ENCODE results near the gene TMEM187.

TMEM187 gene

DNA sequence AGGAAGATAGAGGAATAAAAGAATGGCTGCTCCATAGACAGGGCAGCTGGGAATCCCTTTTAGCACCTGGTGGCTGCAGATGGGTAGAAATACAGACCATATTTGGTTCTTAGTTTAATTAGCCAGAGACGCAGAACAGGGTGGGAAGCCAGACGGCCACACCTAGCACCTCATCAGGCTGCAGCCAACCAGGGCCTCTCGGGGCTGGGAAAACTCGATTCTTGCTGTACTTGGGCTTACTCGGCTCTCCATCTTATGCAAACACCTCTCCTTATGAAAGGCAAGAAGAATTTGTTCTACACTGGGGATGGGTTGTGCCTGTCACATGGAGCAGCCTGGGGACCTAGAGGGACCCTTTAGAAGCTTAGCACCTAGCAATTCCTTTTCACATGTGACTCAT lies 27.5 kb downstream of the TMEM187 start:
- DNase-seq (ENCODE audit: low read depth in 2 of 2), result no peak

DNA sequence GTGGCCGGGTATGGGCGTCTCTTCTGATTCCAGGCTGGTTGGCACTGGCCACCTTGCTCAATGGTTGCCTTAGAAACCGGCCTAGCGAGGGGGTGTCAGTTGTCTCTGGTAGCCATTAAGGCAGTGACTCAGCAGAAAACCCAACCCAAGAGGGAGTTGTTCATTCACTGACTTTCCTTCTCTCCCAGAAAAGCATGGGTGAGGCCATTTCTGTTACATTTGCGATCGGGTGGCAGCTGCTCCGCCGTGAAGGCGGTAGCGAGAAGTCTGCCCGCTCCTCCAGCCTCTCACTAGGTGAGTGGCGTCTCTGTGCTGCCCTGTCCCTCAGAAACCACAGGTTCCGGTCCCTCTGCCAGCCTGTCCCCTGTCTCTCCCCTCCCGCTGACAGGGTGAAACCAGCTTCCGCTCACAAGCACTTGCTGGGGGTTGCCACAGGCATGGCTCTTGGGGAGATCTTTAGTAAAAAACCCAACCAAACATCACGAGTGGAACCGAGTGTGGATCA lies 29.7 kb downstream of the TMEM187 start:
- DNase-seq (ENCODE audit: low read depth in 2 of 2), result no peak

DNA sequence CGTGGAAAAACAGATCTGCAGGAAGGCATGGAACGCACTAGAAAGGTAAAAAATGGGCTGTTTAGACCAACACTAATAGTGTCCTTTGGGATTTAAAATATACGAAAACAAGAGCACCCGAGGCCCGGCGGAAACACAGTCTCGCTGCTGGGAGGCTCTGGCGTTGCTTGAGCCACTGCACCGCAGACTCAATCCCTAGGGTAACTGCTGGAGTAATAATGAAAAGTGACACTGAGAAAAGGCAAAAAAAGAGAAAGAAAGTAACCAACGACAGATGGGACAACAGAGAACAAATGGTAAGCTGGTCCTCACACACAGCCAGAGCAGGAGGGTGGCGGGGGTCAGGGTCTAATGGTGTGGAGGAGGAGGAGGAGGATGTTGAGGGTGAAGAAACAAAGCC lies 31.8 kb downstream of the TMEM187 start:
- DNase-seq (ENCODE audit: low read depth in 2 of 2), result no peak

DNA sequence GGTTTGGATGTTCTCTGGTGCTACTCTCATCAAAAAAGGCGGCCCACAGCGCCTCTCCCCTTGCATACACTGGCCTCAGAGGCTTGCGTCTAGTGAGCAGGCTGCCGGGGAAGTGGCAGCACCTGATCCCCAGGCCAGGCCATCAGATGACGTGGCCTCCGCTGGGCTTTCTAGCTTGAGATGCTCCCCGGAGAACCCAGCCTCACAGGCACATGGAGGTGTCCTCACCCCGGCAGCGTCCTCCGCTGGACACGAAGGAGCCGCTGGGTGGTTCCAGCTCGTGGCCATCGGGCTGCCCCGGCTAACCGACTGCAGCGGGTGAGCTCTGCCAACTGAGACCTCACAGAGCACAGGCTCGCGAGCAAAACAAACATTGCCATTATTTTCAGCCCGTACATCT lies 34.4 kb downstream of the TMEM187 start:
- no peak for DNase-seq (ENCODE audit: low read depth in 2 of 2)

DNA sequence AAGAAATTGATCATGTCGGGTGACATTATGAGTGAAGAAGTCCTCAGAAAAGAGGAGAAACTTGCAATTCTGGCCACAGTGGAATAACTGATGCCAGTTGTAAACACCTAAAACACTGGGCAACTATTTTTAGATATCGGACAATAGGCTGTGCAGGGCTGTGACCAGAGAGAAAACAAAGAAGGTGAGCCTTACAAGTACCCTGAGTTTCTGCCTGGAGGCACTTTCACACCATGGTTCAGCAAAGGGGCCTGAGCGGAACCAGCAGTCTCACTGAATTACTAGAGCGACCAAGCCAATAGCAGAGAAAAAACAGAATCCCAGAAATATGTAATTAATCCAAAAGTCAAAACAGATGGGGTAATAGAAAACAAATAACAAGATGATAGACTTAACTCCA lies 36.0 kb downstream of the TMEM187 start:
- DNase-seq (ENCODE audit: low read depth in 2 of 2), result no peak

DNA sequence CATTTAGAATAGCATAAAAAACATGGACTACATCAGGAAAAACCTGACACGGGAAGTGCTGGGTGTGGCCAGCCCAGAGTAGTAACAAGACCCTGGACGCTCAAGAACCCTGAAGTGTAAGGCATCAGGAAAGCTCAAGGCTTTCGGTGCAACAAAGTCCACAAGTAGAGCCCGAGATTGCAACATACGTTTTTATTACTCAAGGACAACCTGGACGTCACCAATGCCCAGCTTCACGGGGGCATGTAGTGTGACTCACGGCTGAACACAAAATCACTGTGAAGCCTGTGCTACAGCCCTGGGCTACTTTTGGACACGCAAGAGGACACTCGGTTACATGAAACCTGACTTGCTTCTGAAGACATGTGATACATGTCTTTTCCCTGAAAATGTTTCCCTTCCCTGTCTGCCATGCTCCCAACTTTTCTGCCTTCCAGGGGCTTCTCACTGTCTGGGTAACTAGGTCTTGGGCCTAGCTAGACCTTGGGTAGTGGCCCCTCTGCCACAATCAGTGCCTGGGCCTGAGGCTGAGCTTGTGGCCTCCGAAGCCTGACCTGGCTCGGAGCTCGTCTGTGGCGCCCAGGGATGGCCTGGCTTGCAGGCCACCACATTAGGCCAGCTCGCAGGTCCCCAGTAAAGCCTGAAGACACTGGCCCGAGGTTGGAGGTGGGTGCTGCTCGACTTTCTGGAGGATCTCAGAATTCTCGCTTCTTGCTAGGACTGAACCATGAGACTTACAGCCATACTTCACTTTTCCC lies 38.0 kb downstream of the TMEM187 start:
- DNase-seq (ENCODE audit: low read depth in 2 of 2), result no peak

DNA sequence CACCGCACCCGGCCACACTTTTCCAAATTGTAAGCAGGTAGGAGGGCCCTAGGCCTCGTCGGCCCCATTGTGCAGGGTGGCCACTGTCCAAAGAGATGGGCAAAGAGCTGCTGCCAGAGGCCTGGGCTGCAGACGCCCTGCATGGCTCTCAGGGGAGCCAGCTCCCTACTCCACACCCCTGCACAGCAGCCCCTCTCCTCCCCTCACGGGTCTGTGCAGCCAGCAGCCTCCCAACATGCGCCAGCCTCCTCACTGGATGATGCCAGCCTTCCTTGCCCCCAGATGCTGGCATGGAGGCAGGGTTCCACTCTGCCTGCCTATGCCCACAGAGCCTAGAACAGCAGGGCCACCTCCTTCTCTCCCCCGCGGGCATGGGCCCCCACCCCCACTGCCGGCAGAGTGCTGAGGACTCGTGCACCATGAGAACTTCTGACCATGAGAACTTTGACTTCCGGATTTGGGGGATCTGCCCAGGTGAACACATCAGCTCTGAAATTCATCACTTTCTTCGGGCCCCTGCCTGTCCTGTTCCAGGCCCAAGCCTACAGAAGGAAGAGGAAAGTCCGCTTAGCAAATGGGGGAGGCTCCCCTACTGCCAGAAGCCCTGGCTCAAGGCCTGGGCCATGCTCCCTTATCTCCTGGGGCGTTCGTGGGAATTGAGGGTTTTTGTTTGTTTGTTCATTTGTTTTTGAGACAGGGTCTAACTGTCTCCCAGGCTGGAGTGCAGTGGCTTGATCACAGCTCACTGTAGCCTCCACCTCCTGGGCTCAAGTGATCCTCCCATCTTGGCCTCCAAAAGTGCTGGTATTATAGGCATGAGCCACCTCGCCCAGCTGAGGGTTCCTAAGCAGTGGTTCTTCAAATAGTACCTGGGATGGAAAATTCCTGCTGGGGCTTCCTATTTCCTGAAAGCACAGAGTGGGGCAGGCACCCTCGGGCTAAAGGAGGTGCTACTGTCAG lies 39.1 kb downstream of the TMEM187 start:
- DNase-seq (ENCODE audit: low read depth in 2 of 2), result no peak

DNA sequence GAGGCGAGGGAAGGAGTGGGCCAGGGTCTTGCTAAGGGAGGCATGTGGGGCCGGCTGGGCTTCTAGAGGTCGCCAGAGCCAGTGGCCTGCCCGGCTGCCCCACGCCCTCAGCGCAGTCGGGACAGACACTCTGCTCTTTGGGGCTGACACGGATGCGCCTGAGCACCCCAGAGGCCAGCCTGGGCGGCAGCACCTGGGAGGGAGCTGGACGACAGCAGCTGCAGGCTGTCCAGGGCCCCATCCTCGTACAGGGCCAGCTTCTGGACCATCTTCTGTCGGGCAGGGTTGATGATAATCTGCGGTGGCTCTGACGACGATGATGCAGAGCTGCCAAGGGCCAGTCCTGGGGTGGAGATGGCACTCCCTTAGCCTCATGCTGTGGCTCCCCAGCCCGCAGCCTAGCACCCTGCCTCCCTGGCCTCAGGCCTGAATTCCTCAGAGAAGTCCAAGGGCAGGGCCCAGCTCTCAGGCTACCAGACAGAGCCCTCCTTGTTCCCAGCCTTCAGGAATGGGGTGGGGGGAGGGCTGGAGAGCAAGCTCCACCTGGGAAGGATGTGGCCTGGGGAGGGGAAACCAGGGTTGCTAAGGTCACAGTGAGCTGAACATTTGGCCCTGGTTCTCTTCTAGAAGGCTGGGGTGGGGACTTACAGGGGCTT lies 39.9 kb downstream of the TMEM187 start:
- no peak for DNase-seq (ENCODE audit: low read depth in 2 of 2)

DNA sequence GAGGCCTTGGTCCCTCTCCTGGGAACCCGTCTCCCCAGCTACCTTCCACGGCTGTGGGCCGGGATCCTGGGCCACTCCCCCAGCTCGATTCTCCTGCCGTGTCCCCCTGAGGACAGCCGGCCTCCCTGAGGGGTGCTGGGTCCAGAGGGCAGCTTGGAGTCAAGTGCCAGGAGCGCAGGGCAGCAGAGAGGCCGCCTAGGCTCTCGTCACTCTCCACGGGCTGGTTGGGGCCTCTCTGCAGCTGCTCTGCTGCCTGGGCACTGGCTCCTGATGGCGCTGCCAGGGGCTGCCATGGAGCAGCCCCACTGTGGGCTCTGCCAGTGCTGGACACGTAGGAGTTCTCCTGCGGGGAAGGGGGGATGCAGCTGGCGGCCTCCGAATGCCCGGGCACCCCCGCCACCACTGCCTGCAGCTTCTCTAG lies 40.5 kb downstream of the TMEM187 start:
- no peak for DNase-seq (ENCODE audit: low read depth in 2 of 2)

DNA sequence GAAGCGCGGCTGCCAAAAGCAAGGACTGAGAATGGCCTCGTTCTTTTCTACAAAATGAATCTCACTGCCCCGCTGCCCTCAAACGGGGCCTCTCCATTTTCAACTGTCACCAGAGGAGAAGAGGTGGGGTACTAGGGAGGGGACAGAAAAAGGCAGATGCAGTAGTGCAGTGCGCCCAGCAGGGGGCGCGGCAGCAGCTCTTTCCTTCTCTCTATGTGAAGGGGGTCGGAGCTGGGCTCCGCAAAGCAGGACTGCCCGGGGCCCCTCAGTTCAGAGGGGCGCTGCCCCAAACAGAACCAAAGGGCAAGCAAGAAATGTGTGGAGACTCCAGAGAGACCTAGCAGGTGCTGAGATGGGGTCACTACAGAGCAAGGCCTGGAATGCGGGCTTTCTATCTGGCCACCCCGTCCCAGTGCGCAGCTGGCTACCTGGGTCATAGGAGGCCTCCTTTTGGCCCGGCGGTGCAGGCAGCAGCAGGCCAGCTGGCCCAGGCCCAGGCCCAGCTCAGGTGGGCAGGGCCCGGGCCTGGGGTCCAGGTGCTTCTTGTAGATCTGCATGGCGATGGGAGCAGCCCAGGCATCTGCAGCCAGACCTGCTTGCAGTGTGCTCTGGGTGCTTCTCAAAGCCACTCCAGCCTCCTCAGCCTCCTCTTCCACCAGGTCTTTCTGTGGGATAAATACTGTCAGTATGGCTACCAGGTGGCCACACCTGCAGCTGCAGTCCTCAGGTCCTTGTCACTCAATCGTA lies 41.2 kb downstream of the TMEM187 start:
- no peak for DNase-seq (ENCODE audit: low read depth in 2 of 2)

DNA sequence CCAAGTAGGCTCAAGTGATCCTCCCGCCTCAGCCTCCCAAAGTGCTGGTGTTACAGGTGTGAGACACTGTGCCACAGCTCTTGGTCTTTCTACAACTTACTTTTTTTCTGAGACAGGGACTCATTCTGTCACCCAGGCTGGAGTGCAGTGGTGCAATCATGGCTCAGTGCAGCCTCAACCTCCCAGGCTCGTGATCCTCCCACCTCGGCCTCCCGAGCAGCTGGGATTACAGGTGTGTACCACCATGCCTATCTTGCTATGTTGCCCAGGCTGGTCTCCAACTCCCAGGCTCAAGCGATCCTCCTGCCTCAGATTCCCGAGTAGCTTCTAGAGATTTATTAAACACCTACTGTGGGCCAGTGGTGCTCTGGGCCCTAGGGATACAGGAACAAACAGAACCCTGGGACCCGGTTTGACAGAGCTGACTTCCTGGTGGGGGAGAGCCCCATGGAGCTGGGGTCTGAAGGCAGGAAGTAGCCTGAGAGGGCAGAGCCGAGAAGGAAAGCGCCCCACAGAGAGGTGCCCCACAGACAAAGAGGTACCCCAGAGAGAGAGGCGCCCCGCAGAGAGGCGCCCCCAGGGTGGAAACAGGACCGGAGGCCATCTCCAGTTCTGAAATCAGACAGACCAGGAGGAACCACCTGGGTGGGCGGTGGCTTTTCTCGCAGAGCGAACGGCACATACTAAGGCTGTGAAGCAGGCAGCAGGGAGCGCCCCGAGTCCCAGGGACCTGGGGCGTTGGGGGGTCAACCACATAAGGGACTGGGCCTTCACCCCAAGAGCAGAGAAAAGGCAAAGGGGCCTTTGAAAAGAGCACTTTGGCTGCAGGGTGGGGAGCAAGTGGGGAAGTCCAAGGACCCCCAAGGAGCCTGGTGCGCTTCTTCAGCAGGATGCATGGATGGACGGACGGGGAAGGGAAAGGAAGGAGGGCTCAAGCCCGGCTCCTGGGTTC lies 42.2 kb downstream of the TMEM187 start:
- DNase-seq (ENCODE audit: low read depth in 2 of 2), result no peak

DNA sequence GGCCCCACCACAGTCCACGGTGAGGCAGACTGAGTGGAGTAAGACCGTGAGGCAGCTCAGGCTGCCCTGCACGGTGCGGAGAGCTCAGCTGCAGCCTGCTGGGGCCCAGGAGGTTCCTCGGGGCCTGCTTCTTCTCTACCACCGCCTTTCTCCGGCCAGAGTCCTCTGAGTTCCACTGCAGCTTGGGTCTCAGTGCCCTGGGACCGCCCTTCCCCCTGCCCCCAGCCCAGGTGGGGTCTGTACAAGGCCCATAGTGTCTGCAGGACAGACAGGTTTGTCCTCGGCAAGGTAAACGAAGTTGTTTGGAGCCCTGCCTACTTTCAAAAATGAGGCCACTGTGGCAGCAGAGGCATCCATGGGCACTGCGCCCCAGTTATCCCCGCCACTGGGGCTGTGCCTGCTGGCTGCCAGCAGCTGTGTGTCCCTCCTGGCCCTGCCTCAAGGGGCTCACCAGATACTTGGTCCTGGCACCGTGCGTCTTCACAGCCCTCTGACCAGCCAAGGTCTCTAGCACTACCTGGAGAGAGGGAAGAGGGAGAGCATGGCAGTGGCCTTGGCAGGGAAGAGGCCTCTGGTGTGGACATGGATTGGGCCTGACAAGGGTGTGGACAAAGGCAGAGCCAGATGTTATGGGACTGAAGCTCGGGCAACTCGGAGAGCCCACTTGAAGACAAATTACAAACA lies 43.2 kb downstream of the TMEM187 start:
- no peak for DNase-seq (ENCODE audit: low read depth in 2 of 2)

DNA sequence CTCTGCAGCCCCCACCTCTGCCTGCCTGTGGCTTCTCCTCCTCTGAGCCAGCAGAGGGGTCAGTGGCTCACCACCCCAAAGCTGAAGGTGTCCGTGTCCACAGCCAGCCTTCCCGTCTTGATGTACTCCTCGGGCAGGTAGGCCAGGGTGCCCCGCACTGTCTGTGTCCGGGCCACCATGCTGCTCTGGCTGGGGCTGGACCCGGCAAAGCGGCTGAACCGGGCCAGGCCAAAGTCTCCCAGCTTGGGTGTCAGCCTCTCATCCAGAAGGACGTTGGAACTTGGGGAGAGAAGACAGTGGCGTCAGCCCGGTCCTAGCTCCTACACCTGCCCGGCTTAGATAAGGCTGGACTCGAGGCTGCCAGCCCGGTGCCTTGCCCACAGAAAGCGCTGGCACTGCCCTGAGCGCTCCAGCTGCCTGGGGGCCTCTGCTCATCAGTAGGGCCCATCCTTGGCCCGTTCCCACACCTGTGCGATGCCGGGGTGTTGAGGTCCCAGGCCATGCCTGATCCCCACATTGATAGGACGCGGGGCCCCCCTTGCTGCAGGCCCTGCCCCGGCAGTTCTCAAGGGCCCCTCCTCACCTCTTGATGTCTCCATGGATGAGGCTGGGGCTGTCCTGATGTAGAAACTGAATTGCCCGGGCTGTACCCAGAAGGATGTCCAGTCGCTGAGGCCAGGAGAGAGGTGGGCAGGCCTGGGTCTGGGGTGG lies 44.0 kb downstream of the TMEM187 start:
- no peak for DNase-seq (ENCODE audit: low read depth in 2 of 2)

DNA sequence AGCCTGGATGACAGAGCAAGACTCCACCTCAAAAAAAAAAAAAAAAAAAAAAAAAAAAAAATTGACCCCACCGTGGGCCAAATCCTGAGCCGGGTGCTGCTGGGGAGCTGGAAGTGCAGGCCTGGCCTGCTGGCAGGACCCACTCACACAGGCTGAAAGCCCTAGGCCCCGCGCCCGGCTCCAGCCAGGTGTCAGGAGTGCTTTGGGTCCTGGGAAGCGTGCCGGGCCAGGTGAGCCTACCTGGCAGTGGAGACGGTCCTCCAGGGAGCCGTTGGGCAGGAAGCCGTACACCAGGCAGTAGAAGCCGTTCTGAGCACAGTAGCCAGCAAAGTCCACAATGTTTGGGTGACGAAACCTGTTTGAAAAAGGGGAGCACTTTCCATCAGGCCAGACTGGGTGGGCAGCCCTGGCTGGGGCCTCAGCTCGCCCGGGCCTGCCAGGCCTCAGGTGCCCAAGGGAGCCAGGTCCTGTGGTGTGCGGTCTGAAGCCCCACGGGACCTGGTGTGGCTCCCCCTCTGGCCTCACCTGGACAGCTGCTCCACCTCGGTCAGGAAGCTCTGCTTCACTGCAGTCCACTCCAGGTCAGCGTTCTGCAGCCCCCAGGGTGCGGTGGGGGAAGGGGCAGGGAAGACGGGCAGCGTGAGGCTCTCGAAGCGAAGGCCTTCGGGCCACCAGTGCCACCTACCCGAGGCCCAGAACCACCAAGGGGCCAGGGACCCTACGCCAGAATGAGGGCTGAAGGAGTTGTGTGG lies 45.4 kb downstream of the TMEM187 start:
- DNase-seq (ENCODE audit: low read depth in 2 of 2), result no peak

DNA sequence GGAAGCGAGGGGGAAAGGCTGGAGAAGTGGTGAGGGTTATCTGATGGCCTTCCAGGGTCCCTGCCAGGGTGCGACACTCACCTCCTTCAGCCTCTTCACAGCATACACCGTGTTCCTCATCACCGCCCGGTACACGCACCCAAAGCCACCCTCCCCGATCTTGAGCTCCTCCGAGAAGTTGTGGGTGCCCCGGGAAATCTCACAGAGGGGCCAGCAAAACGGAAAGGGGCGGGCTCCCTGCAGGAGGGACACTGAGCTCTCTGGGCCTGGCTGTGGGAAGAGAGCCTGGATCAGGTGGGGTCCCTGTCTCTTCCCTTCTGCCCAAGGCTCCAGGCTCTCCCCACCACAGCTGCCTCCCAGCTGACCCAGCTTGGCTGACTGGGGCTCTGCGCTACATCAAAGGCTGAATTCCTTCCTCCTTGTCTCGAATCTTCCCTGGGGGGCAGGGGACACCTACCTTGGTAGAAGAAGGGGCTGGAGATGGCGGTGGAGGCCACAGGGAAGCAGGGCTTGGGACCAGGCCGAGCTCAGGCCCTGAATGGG lies 46.0 kb downstream of the TMEM187 start:
- DNase-seq (ENCODE audit: low read depth in 2 of 2), result no peak

DNA sequence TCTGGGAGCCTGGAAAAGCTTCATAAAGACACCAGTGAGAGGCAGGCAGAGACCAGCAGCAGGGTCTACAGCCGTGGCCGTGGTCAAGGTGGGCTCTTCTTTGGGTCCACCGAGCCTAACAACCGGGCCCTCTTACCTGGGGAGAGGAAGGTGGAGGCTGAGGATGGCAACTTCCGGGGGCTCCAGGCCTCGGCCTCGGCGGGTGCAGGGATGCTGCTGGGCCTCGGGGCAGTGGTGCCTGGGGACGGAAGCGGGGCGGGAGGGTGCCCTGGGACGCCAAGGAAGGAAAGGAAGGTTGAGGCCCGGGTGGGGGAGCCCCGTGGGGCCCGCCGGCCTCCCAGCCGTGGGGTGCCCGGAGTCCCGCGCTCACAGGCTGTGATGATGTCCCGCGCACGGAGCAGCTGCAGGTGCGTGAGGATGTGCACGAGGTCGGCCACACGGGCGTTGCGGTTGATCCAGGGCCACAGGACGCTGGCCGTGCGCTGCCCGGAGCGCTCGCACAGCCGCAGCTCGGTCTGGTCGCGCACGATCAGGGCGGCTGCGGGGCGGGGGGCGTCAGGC lies 46.6 kb downstream of the TMEM187 start:
- DNase-seq (ENCODE audit: low read depth in 2 of 2), result no peak

DNA sequence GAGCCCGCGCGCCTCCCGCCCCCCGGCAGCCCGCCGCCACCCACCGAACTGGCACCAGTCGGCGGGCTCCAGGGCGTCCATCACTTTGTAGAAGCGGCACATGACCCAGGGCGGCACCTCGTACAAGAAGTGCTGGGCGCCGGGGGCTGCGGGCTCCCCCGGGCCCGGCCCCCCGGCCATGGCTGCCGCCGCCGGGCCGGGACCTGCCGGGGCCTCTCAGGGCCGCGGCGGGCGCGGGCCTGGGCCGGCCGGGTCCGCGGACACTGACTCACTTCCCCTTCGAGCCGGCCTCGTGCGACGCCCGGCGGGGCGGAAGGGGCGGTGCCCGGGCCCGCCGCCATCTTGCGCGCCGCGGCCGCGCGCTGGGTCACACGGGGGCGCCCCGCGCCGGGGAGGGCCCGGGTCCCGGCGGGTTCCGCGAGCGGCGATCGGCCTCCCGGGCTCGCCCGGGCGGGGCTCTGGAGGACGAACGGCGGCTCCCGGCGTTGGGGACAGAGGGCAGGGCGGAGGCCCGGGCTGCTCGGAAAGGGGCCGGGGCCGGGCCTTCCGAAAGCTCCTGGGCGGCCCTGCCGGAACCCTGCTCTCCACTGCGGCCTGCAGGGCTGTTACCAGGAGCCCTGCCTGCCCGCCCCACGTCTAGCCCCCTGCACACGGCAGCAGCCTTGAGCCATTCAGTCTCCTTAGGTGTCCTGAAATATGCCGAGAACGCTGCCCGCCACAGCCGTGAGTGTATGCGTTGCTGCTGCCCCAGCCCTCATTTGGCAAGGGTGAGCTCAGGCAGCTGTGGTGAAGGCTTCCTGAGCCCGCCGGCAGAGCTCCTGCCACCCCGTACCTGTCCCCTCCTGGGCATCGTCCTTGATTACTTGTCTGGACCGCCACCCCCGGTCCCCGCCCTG lies 47.3 kb downstream of the TMEM187 start, which contains the start of gene IRAK1:
TSS of gene IRAK1 (minus strand) at position 270 of the 896 bp plus-strand sequence. CDS start at position 180, 90 bp downstream.
- no peak for DNase-seq (ENCODE audit: low read depth in 2 of 2)
